SH-SY5Y (cell line): Measurements from ENCODE around the gene C11orf65.

Source experiments
- GATA2 ChIP-seq: IDR thresholded peaks from 2 replicates; pipeline ENCODE4 v1.6.1; 2011; ENCODE audit warnings: mild to moderate bottlenecking, low read depth, low read length
- GATA3 ChIP-seq: IDR thresholded peaks from 2 replicates; pipeline ENCODE4 v1.6.1; 2011; ENCODE audit warnings: low read depth, mild to moderate bottlenecking, low read length, moderate library complexity

GRCh38 chr11:108432783-108433182, 34.5 kb downstream of the C11orf65 start:
- TF ChIP-seq GATA3, result no peak
- TF ChIP-seq GATA2, result no peak
